HG03442 (cell line): ENCODE data around the gene TMEM267.
"Not testable (repeated sequence)": the region's sequence is repeated elsewhere in the genome, so short reads cannot be mapped to it uniquely, and the experiment has no call there.

Experiments used
- ATAC-seq: cut with Tn5 transposase; IDR thresholded peaks from one replicate; pipeline ENCODE4 v1.9.1; 2021; ENCODE audit warnings: mild to moderate bottlenecking, moderate library complexity; ENCODE audit not compliant: unreplicated experiment

Gene TMEM267

GRCh38 chr5:43483298-43484105, at the start of gene TMEM267:
TSS of gene TMEM267 (minus strand) at chr5:43483865. CDS start at chr5:43453969, 29,896 bp downstream.
- ATAC-seq, result peak; percentile 82

- ATAC-seq, result no peak
These were observed 47.0 kb upstream of the TMEM267 start for GRCh38 chr5:43530648-43531047.

- ATAC-seq, result no peak
These were observed 40.0 kb upstream of the TMEM267 start for GRCh38 chr5:43523662-43524072.

- no peak for ATAC-seq
These were observed 37.0 kb upstream of the TMEM267 start for GRCh38 chr5:43520615-43521014.

GRCh38 chr5:43515678-43516048, 32.0 kb upstream of the TMEM267 start:
- ATAC-seq, result no peak

GRCh38 chr5:43514816-43515677, 31.4 kb upstream of the TMEM267 start, which contains the start of gene C5orf34:
TSS of gene C5orf34 (minus strand) at chr5:43515148. CDS start at chr5:43509339, 5,809 bp downstream.
- ATAC-seq, result peak; percentile 98

GRCh38 chr5:43514471-43514815, 30.8 kb upstream of the TMEM267 start:
- peak; percentile 26 for ATAC-seq

GRCh38 chr5:43514025-43514424, 30.4 kb upstream of the TMEM267 start:
- ATAC-seq, result no peak

- ATAC-seq, result not testable (repeated sequence)
These were observed 27.4 kb upstream of the TMEM267 start for GRCh38 chr5:43511062-43511461.

GRCh38 chr5:43498581-43498980, 14.9 kb upstream of the TMEM267 start:
- ATAC-seq, result no peak

- no peak for ATAC-seq
These were observed 13.8 kb upstream of the TMEM267 start for GRCh38 chr5:43497311-43498104.

- ATAC-seq, result no peak
These were observed 7.7 kb upstream of the TMEM267 start for GRCh38 chr5:43491326-43491725.

- no peak for ATAC-seq
These were observed 2.7 kb upstream of the TMEM267 start for GRCh38 chr5:43486353-43486752.

- no peak for ATAC-seq
These were observed 1.7 kb upstream of the TMEM267 start for GRCh38 chr5:43485406-43485805.

- peak; percentile 69 for ATAC-seq
These were observed 613 bp upstream of the TMEM267 start for GRCh38 chr5:43484106-43484849.

GRCh38 chr5:43482490-43483297, 971 bp downstream of the TMEM267 start:
- no peak for ATAC-seq

- ATAC-seq, result no peak
These were observed 13.8 kb downstream of the TMEM267 start for GRCh38 chr5:43469671-43470391.

GRCh38 chr5:43467100-43467499, 16.6 kb downstream of the TMEM267 start:
- ATAC-seq, result no peak

GRCh38 chr5:43465455-43465854, 18.2 kb downstream of the TMEM267 start:
- not testable (repeated sequence) for ATAC-seq
